GM12892 (cell line): ENCODE data around the gene GFY.

Experiments
- POLR2A ChIP-seq: IDR thresholded peaks from 2 replicates; pipeline ENCODE4 v1.6.1; 2011; ENCODE audit warnings: low read depth, low read length, control low read depth
- POLR2AphosphoS5 ChIP-seq: IDR thresholded peaks from 2 replicates; pipeline ENCODE4 v1.6.1; 2011; ENCODE audit warnings: low read depth, low read length, control low read depth

- TF ChIP-seq POLR2AphosphoS5: no peak
- no peak for TF ChIP-seq POLR2A
Measured at GRCh38 chr19:49391581-49392399, 33.4 kb upstream of the GFY start.
